ENCODE measurements around the gene CHST15. TPM values are rescaled to one million over a fixed set of nuclear protein-coding genes. Genes with fewer than 3 reads are reported as not detected.

CHST15 gene
- total and polyA plus RNA-seq, 2 of the 8 experiments (the other 6 are each of a cell fraction or from before 2014, with no cell fraction given): 8.8 to 9.1 TPM

- no peak for TF ChIP-seq SUZ12 (IDR thresholded peaks at IDR 0.05; ENCODE audit: low read length)
These were observed 128.4 kb downstream of the CHST15 start (continued) for GRCh38 chr10:123964953-123965352.
